ENCODE data around the gene SARS1. TPM values are rescaled to one million over a fixed set of nuclear protein-coding genes. Genes with fewer than 3 reads are reported as not detected.

SARS1 gene
- total and polyA plus RNA-seq, 2 of the 13 experiments (the other 11 are each of a cell fraction or from before 2014, with no cell fraction given), result 103 to 134 TPM

DNA sequence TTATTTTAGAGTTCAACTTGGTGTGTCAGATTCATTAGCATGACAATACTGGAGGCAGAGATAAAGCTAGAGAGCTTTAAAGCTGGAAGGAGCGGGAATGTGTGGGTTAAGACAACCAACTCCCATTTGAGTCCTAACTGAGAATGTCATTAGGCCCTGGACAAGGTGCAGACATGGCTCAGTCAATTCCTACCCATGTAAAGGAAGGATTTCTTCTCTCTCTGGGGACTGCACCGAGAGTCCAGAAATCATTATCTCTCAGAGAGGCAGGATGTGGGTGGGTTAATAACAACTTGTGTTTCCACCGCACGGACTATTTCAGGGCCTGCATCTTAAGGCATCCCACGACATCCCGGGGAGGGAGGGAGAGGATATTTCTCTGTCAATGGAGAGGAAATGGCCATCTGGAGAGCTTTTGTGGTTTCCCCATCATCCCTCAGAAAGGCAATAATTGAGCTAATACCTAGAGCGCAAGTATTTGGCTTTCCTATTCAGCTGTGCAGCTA, 46.7 kb upstream of the SARS1 start (continued):
- TF ChIP-seq, protein P1, sequence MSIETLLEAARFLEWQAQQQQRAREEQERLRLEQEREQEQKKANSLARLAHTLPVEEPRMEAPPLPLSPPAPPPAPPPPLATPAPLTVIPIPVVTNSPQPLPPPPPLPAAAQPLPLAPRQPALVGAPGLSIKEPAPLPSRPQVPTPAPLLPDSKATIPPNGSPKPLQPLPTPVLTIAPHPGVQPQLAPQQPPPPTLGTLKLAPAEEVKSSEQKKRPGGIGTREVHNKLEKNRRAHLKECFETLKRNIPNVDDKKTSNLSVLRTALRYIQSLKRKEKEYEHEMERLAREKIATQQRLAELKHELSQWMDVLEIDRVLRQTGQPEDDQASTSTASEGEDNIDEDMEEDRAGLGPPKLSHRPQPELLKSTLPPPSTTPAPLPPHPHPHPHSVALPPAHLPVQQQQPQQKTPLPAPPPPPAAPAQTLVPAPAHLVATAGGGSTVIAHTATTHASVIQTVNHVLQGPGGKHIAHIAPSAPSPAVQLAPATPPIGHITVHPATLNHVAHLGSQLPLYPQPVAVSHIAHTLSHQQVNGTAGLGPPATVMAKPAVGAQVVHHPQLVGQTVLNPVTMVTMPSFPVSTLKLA (IDR thresholded peaks at IDR 0.05), result no peak

GRCh38 chr1:109170035-109170764, 43.5 kb upstream of the SARS1 start:
- no peak for DNase-seq (ENCODE audit: low spot score)
- H3K36me3 ChIP-seq (replicated peaks in 1 of 2; ENCODE audit: control insufficient read depth in 1 of 2, insufficient read depth in 2 of 2, low read length in 2 of 2), result no peaks in the 10 kb centered on the region
- intact Hi-C loops (cut with micrococcal nuclease; ENCODE audit: unreplicated experiment), result no loop called here
- H3K79me2 ChIP-seq (ENCODE audit: insufficient read depth, low read length), result no peaks in the 10 kb centered on the region
- CTCF ChIA-PET (ENCODE audit: low intra/inter-chr PET ratio, low total read pairs), result no interaction called here
- H3K9me3 ChIP-seq (ENCODE audit: low read length), result no peaks in the 10 kb centered on the region
- BruUV-seq (replicated peaks), result no TSS peak
- POLR2A ChIA-PET, result no interaction called here
- no peak overlapping the region for H3K9ac ChIP-seq (ENCODE audit: insufficient read depth, low read depth, low read length)
- TF ChIP-seq KLF9 (CRISPR knock-in tag; IDR thresholded peaks at IDR 0.05; ENCODE audit: low read depth) (no peak), ZNF891 (CRISPR knock-in tag; IDR thresholded peaks at IDR 0.05) (no peak), TAF15 (IDR thresholded peaks at IDR 0.05; ENCODE audit: low read depth, low read length, poor library complexity, severe bottlenecking) (no peak), UBTF (CRISPR knock-in tag; IDR thresholded peaks at IDR 0.05) (no peak), CHD2 (IDR thresholded peaks at IDR 0.05; ENCODE audit: low read depth, low read length) (no peak), GRHL1 (CRISPR knock-in tag; conservative IDR thresholded peaks at IDR 0.05) (no peak), ZGPAT (CRISPR knock-in tag; IDR thresholded peaks at IDR 0.05) (no peak)
- TF ChIP-seq, protein P2, sequence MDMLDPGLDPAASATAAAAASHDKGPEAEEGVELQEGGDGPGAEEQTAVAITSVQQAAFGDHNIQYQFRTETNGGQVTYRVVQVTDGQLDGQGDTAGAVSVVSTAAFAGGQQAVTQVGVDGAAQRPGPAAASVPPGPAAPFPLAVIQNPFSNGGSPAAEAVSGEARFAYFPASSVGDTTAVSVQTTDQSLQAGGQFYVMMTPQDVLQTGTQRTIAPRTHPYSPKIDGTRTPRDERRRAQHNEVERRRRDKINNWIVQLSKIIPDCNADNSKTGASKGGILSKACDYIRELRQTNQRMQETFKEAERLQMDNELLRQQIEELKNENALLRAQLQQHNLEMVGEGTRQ (IDR thresholded peaks at IDR 0.05; ENCODE audit: low read depth, low read length), result no peak
- TF ChIP-seq, protein P2 (CRISPR knock-in tag; IDR thresholded peaks at IDR 0.05; ENCODE audit: borderline replicate concordance), result no peak
- peaks cover 0 to 10% of the 10 kb centered on the region in 2 experiments; a peak in 1 of 5 replicates for H3K27me3 ChIP-seq (ENCODE audit: control insufficient read depth in 1 of 2, insufficient read depth in 2 of 2, low read length in 2 of 2)
- ATAC-seq, result no peak
- H3K4me1 ChIP-seq (ENCODE audit: insufficient read depth, low read length), result peaks cover 19% of the 10 kb centered on the region
- H3K27ac ChIP-seq (ENCODE audit: extremely low read length, insufficient read depth, low read length), result no peak overlapping the region
- no peak overlapping the region for H3K4me2 ChIP-seq (ENCODE audit: low read depth, low read length)
- no peak overlapping the region for H3K4me3 ChIP-seq (replicated peaks in 1 of 3; ENCODE audit: insufficient read depth in 1 of 3, low read depth in 2 of 3, low read length in 3 of 3)
- 60% methylated on average over 7 of the region's 7 CpGs for WGBS (ENCODE audit: low lambda C conversion rate)
- H4K20me1 ChIP-seq (ENCODE audit: insufficient read depth, low read length), result no peaks in the 10 kb centered on the region
- no peak overlapping the region for H2AFZ ChIP-seq (ENCODE audit: low read length)
- in situ Hi-C loops (cut with HindIII; ENCODE audit: extremely low pct_ligation_motif_present, low pct_unique_long_range_greater_than_20kb), result no loop called here
- no peak for FAIRE-seq

Data from HepG2 (cell line).